ENCODE results near the gene IFNGR2.

The IFNGR2 gene

GRCh38 chr21:33481314-33481943 lies 78.2 kb downstream of the IFNGR2 start:
- no peak for DNase-seq (ENCODE audit: low read depth, low spot score)
